SK-N-SH (cell line): ENCODE results near the gene KCNH3.

Source experiments
- CTCF ChIP-seq: fragments of 200-600 bp; sonication (generic); IDR thresholded peaks from 2 replicates; pipeline ENCODE4 v1.6.1; 2017; ENCODE audit warnings: antibody characterized with exemption, mild to moderate bottlenecking, moderate library complexity
- MAX ChIP-seq: IDR thresholded peaks from 2 replicates; pipeline ENCODE4 v1.4.0; 2012; ENCODE audit warnings: low read depth
- NRF1 ChIP-seq: IDR thresholded peaks from 2 replicates; pipeline ENCODE4 v1.6.1; 2012; ENCODE audit warnings: low read depth, mild to moderate bottlenecking, low read length
- POLR2AphosphoS5 ChIP-seq: IDR thresholded peaks from 2 replicates; pipeline ENCODE4 v1.6.1; 2012; ENCODE audit warnings: low read depth, low read length
- SMC3 ChIP-seq: IDR thresholded peaks from 2 replicates; pipeline ENCODE4 v1.6.1; 2012; ENCODE audit warnings: low read depth, low read length, improper control_type of control experiment

- TF ChIP-seq NRF1 = no peak
- no peak for TF ChIP-seq CTCF
- TF ChIP-seq SMC3 = no peak
- no peak for TF ChIP-seq MAX
- TF ChIP-seq POLR2AphosphoS5 = no peak
Observed at GRCh38 chr12:49559011-49559675, 20.3 kb downstream of the KCNH3 start.
